Mesodermal cell (in vitro differentiated cells): ENCODE measurements around the gene LOXL1.

Source experiments
- H3K27ac ChIP-seq: 2 replicates; pipeline ENCODE4 v1.7.0; 2013; ENCODE audit warnings: mild to moderate bottlenecking, low read depth, low read length, moderate library complexity; ENCODE audit not compliant: severe bottlenecking
- H3K36me3 ChIP-seq: 2 replicates; pipeline ENCODE4 v1.7.1; 2013; ENCODE audit warnings: mild to moderate bottlenecking, low read length, moderate library complexity; ENCODE audit not compliant: control insufficient read depth, insufficient read depth
- H3K4me1 ChIP-seq: one replicate; pipeline ENCODE4 v1.7.1; 2013; ENCODE audit warnings: mild to moderate bottlenecking, low read length; ENCODE audit not compliant: insufficient read depth, control insufficient read depth, poor library complexity, severe bottlenecking
- H3K4me3 ChIP-seq: 2 replicates; pipeline ENCODE4 v1.7.0; 2013; ENCODE audit warnings: low read length, control low read depth, mild to moderate bottlenecking; ENCODE audit not compliant: insufficient read depth, poor library complexity, severe bottlenecking; ENCODE audit errors: extremely low read depth
- H3K9me3 ChIP-seq: 2 replicates; pipeline ENCODE4 v1.7.1; 2013; ENCODE audit warnings: mild to moderate bottlenecking, low read length, moderate library complexity; ENCODE audit not compliant: control insufficient read depth
- WGBS, 2 experiments: methylation state at CpG; one replicate each; pipeline ENCODE4 v1.1.5; 2013; ENCODE audit warnings: missing lambda C conversion rate in 2 of 2; ENCODE audit not compliant: insufficient coverage in 2 of 2; 5-methylcytosine and 5-hydroxymethylcytosine counted together

The LOXL1 gene

DNA sequence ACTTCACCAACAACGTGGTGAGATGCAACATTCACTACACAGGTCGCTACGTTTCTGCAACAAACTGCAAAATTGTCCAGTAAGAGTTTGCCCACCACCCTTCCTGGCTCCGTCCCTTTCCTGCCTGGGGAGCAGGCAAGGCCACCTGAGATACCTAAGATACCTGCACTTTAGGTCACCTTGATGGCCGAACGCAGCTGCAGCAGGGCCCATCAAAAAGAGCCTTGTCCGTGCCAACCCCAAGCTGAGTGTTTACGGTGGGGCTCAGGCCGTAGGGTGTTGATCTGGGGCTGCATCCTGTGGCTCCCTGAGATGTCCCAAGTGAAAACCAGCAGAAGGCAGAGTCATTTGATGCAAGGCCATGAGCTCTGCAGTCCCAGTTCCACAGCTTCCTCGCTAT is 23.2 kb downstream of the LOXL1 start:
- Histone ChIP-seq H3K36me3 (peaks cover 41% of the 10 kb centered on the region), H3K9me3 (no peaks in the 10 kb centered on the region), H3K4me1 (peaks cover 11% of the 10 kb centered on the region), H3K27ac (no peak overlapping the region), H3K4me3 (no peak overlapping the region)
- 96 to 97% methylated on average over 10 of the region's 10 CpGs for WGBS, 2 experiments

DNA sequence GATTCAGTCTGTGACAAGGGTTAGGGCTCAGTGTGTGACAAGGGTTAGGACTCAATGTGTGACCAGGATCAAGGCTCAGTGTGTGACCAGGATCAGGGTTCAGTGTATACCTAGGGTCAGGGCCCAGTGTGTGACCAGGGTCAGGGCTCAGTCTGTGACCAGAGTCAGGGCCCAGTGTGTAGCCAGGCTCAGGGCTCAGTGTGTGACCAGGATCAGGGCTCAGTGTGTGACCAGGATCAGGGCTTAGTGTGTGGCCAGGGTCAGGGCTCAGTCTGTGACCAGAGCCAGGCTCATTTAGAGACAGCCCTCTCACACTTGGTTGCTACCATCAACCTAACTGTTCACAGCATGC is 24.2 kb downstream of the LOXL1 start:
- no peaks in the 10 kb centered on the region for H3K9me3 ChIP-seq
- peak overlapping the region; percentile 84 for H3K27ac ChIP-seq
- H3K36me3 ChIP-seq = peaks cover 37% of the 10 kb centered on the region
- peaks cover 10% of the 10 kb centered on the region for H3K4me1 ChIP-seq
- no peak overlapping the region for H3K4me3 ChIP-seq

DNA sequence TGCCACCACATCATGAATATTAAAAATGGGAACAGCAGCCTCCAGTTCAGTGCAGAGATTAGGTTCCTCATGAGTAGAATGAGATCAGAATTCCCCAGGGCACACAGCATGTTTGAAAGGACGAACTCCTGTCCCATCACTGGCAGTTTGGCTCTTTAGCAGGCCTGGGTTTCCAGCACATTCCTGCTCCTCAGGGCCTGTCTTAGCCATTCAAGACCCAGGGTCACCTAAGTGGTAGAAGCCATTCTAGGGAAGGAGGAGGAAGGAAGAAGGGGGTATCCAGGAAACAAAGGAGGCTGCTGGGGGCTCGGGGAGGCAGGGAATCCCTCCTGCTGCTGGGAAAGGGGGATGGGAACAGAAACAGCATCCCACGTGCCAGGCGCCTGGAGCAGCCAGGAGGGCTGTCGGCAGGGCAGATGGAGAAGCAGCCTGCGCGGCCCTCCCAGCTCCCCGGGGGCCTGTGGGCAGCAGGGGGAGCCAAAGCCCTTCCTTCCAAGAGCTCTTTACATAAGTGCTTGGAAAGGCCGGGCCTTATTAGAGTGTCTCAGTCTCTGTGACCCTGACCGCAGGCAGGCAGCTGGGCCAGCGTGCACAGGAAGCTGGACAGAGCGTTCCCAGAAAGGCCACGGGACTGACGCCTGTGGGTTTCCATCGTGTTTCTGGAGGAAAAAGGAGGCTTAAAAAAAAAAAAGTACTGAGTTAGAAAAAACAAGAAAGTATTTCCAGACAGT is 24.7 kb downstream of the LOXL1 start:
- 9 to 13% methylated on average over 13 to 14 of the region's 15 CpGs for WGBS, 2 experiments
- H3K4me3 ChIP-seq = no peak overlapping the region

DNA sequence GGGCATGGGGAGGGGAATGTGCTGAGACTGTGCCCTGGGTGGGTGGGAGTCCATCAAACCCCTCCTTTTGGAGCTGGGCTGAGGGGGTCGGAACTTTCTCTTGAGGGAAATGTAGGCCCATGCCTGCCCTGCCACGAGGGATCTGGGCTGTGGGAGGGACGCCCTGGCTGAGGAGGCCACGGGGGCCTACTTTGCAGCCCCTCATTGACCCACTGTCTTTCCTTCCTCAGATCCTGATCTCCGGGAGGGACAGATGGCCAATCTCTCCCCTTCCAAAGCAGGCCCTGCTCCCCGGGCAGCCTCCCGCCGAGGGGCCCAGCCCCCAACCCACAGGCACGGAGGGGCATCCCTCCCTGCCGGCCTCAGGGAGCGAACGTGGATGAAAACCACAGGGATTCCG is 25.3 kb downstream of the LOXL1 start:
- 46 to 66% methylated on average over 7 to 9 of the region's 13 CpGs for WGBS, 2 experiments
- H3K9me3 ChIP-seq = no peaks in the 10 kb centered on the region
- peaks cover 10% of the 10 kb centered on the region for H3K4me1 ChIP-seq
- H3K27ac ChIP-seq = peak overlapping the region; percentile 84
- H3K4me3 ChIP-seq = no peak overlapping the region
- peaks cover 34% of the 10 kb centered on the region for H3K36me3 ChIP-seq

More for the DNA sequence above, 24.7 kb downstream of the LOXL1 start:
- Histone ChIP-seq H3K27ac (peak overlapping the region; percentile 84), H3K36me3 (peaks cover 37% of the 10 kb centered on the region), H3K9me3 (no peaks in the 10 kb centered on the region), H3K4me1 (peaks cover 10% of the 10 kb centered on the region)

DNA sequence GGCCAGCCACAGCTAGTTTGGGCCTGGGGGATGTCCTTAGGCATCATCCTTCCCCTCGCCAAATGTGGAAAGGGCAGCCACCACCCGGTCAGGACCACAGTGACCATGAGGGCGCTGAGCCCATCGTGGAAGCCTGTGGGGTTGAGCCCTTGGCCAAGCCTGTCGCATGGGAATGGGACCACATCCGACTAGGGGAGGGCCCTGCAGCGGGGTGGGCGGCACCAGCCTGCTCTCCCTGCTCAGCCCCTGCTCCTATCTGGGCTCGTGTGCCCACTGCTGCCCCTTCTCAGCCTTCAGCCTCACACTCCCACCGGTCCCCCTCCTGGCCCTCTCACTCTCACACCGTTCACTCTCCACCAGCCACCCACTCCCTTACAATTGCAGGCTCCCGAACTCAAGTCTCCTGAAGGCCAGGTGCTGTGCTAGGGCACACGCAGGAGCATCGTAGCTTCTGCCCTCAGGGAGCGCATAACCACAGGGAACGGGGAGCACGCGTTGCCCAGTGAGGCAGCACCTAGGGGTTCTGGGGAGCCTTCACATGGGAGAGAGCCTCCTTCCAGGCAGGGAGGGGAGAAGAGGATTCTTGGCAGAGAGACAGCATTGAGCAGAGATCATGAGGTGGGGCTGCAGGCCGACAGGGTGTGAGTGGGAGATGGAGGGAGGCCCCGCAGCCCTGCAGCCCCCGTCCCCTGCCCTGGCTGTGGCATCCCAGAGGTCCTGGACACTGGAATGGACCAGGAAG is 26.1 kb downstream of the LOXL1 start:
- 92 to 94% methylated on average over 15 to 21 of the region's 21 CpGs for WGBS, 2 experiments
- peaks cover 10% of the 10 kb centered on the region for H3K4me1 ChIP-seq
- peak overlapping the region; percentile 84 for H3K27ac ChIP-seq
- H3K36me3 ChIP-seq = peaks cover 29% of the 10 kb centered on the region
- H3K9me3 ChIP-seq = no peaks in the 10 kb centered on the region
- no peak overlapping the region for H3K4me3 ChIP-seq

DNA sequence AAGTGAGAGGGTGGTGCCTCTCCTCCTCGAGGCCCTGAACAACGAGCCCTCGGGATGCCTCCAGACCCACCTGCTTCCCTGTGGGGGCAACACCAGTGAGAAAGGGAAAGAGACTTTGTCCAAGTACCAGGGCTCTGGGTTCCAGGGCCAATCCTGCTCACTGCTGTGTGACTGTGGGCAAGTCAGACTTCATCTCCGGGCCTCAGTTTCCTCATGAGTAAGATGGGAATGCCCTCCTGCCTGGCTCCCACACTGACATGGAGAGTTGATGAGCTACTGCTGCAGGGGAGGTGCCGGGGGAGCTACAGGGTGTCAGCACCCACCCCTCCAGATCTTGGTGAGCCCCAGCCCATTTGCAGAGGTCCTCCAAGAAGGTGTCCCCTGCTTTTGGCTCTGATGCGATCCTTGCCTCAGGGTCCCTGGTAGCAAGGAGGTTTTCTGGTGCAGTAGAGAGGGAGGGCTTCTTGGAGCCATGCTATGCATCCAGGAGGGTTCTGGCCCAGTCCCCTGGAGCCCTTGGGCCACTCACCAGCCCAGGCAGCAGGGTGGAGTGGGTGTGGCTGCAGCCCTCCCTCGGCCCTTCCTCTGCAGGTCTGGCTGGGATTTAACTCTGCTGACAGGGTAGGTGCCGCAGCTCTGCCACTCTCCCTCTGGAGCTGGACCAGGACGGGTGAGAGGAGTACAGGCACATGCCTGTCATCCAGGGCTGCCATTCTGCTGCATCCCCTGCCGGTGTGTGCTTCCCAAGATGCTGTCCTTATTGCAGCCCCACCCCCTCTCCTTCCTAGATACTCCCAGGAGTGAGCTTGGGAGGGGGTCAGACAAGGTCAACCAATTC is 26.9 kb downstream of the LOXL1 start:
- peaks cover 10% of the 10 kb centered on the region for H3K4me1 ChIP-seq
- WGBS, 2 experiments = 94 to 96% methylated on average over 8 of the region's 10 CpGs
- H3K4me3 ChIP-seq = no peak overlapping the region
- H3K27ac ChIP-seq = no peak overlapping the region
- H3K36me3 ChIP-seq = peaks cover 25% of the 10 kb centered on the region
- no peaks in the 10 kb centered on the region for H3K9me3 ChIP-seq

DNA sequence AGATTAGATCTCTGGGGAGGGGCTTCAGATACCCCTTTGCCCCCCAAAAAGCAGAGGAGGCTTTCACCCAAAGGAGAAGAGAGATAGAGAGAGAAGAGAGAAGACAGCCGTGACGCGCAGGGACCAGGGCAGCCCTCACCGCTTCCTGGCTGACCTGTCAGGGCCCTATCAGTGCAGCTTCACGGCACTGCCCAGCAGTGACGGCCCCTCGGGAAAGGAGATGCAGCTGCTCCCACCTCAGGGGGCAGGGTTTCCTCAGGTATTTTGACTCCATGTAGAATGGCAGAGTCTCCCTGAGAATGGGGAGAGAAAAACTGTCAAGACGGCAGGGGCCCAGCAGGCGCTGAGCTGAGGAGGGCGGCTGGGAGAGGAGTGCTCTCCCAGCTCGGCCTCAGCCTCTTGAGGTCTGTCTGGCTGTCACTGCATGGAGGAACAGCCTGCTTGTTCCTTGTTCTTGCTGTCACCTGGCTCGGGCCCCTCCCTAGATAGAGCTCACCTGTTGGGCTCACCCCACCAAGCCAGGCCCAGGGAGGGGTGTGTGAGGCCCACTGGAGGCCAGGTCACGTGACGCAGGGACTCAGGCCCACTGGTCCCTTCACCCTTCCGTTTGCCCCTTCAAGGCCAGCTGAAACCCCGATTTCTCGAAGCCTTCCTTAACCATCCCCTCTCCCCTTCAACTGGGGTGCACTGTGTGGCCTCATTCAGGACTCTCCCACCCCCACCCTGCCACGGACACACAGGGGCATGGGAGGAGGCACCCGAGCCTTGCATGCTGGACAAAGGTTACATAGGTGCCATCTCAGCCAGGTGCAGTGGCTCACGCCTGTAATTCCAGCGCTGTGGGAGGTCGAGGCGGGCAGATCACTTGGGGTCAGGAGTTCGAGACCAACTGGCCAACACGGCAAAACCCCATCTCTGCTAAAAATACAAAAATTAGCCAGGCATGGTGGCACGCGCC is 28.2 kb downstream of the LOXL1 start:
- WGBS, 2 experiments = 93% methylated on average over 22 to 26 of the region's 27 CpGs
- Histone ChIP-seq H3K9me3 (no peaks in the 10 kb centered on the region), H3K27ac (no peak overlapping the region), H3K4me3 (no peak overlapping the region), H3K4me1 (peaks cover 10% of the 10 kb centered on the region), H3K36me3 (peaks cover 11% of the 10 kb centered on the region)

DNA sequence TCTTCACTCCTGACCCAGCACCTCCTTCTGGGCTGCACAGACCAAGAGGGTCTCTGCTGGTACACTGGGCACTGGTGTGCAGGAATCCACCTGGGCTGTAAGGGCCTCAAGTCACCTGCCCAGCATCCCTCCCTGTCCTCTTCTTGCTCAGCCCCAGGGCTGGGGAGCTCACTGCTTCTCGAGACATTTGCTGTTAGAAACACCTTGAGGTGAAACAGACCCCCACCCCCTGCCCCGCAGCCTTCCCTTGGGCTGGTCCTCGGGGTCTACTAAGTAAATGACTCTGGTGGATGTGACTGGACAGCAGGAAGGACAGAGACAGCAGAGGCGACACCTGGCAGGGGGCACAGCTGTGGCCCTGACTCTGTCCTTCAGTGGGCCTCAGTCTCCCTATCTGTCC is 29.1 kb downstream of the LOXL1 start:
- H3K27ac ChIP-seq = no peak overlapping the region

DNA sequence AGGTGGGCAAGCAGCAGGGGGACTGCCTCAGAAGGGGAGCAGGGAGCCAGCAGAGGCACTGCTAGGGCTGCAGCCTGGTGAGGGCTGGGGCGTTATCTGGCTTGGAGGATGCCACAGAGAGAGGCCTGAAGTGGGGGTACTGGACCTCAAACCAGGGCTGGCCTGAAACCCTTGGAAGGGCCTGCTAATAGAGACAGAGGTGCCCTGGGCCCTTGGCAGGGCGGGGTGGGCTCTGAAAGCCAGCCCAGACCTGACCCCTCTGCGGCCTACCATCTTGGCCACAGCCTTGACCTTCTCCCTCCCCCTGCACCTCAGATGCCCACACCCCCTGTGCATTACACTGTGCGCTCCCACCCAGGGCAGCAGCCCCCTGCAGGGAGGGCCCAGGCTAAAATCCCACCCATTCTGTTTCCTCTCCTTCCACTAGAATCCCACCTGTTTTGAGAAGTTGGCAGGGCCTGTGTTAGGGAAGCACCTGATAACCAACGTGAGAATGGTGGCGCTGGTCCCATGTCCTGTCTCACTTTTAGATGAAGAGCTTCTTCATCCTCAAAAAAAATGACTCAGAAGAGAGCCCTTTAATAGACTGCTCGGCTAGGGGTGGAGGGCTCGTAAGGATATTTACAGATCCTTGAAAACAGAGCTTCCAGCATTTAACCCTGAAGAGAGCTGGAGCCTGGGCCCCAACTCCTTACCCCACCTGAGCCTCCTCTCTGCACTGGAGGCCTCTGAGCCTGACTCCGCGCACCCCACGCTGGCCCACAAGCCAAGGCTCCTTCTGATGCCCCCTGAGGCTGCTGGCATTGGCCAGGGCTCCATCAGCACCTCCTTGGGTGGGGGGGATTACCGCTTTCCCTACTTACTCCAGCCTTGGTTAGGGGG is 29.8 kb downstream of the LOXL1 start:
- Histone ChIP-seq H3K4me1 (peaks cover 10% of the 10 kb centered on the region), H3K27ac (no peak overlapping the region), H3K4me3 (no peak overlapping the region), H3K36me3 (peaks cover 7% of the 10 kb centered on the region), H3K9me3 (no peaks in the 10 kb centered on the region)
- 95 to 96% methylated on average over 5 to 11 of the region's 12 CpGs for WGBS, 2 experiments

More for the DNA sequence above, 29.1 kb downstream of the LOXL1 start:
- H3K4me1 ChIP-seq = peaks cover 10% of the 10 kb centered on the region
- 92 to 93% methylated on average over 1 to 4 of the region's 4 CpGs for WGBS, 2 experiments
- H3K9me3 ChIP-seq = no peaks in the 10 kb centered on the region
- no peak overlapping the region for H3K4me3 ChIP-seq
- peaks cover 7% of the 10 kb centered on the region for H3K36me3 ChIP-seq
